Posterior cingulate gyrus (tissue), 11 donors: ENCODE results near the gene MTHFD2.
A peak's percentile ranks its signal among the peaks of the same experiment; 100 is the strongest.
"Not testable (repeated sequence)": the region's sequence is repeated elsewhere in the genome, so short reads cannot be mapped to it uniquely, and the experiment has no call there.

Source experiments
- DNase-seq, 10 donors: peaks; one replicate each; pipeline versions ENCODE4 v3.0.0 to v3.0.0-alpha.2; 2020 to 2021; ENCODE audit warnings: mixed read lengths in 3 of 10
- intact Hi-C: fragments of 100-400 bp; cut with DNase I; formaldehyde crosslinking; loops from one replicate; pipeline ENCODE4 v1.15.1; 2023

The MTHFD2 gene

GRCh38 chr2:74198461-74199274 is at the start of gene MTHFD2:
Gene MTHFD2, plus strand, starts transcription at chr2:74198615. Its CDS starts 27 bp downstream, at chr2:74198642.
- peak; percentile 72 to 98 (median 84) for DNase-seq
- intact Hi-C loops: no loop called here

- intact Hi-C loops: loop anchor here (5.0 kb wide), 1 partner anchor 147 kb away; no protein-coding TSS in a partner anchor
- peak in 1 of 10 donors; percentile 14 for DNase-seq
Measured at GRCh38 chr2:74149247-74149525, 49.2 kb upstream of the MTHFD2 start.

GRCh38 chr2:74149570-74150319 is 48.7 kb upstream of the MTHFD2 start:
- intact Hi-C loops: loop anchor here (5.0 kb wide), 1 partner anchor 147 kb away; no protein-coding TSS in a partner anchor
- DNase-seq: peak in 1 of 10 donors; percentile 30

- intact Hi-C loops: no loop called here
- DNase-seq: no peak
Measured at GRCh38 chr2:74152954-74153353, 45.5 kb upstream of the MTHFD2 start.

- no peak for DNase-seq
- intact Hi-C loops: no loop called here
Measured at GRCh38 chr2:74155830-74156229, 42.6 kb upstream of the MTHFD2 start.

- intact Hi-C loops: no loop called here
Measured at GRCh38 chr2:74162951-74163350, 35.5 kb upstream of the MTHFD2 start.

GRCh38 chr2:74164761-74165160 is 33.7 kb upstream of the MTHFD2 start:
- no peak for DNase-seq
- intact Hi-C loops: no loop called here

More at GRCh38 chr2:74162951-74163350, 35.5 kb upstream of the MTHFD2 start:
- no peak for DNase-seq

GRCh38 chr2:74168739-74169138 is 29.7 kb upstream of the MTHFD2 start:
- intact Hi-C loops: no loop called here

GRCh38 chr2:74174909-74175308 is 23.5 kb upstream of the MTHFD2 start:
- DNase-seq: no peak
- intact Hi-C loops: no loop called here

More at GRCh38 chr2:74168739-74169138, 29.7 kb upstream of the MTHFD2 start:
- DNase-seq: no peak

- intact Hi-C loops: loop anchor here (2.0 kb wide), 1 partner anchor 23 kb away; no protein-coding TSS in a partner anchor
- no peak for DNase-seq
Measured at GRCh38 chr2:74177696-74178095, 20.7 kb upstream of the MTHFD2 start.

- peak; percentile 95 to 100 (median 98) for DNase-seq
- intact Hi-C loops: loop anchor here (2.0 kb wide), 1 partner anchor 22 kb away; no protein-coding TSS in a partner anchor
Measured at GRCh38 chr2:74178211-74179062, 20.0 kb upstream of the MTHFD2 start, which contains the start of gene MOB1A. Gene MOB1A, minus strand, starts transcription at chr2:74178879. Its CDS starts 205 bp downstream, at chr2:74178674.

GRCh38 chr2:74179063-74179865 is 19.2 kb upstream of the MTHFD2 start:
- intact Hi-C loops: loop anchor here (2.0 kb wide), 1 partner anchor 22 kb away; no protein-coding TSS in a partner anchor

GRCh38 chr2:74181739-74182138 is 16.7 kb upstream of the MTHFD2 start:
- intact Hi-C loops: no loop called here
- peak in 2 of 10 donors; percentile 12 to 16 for DNase-seq

More at GRCh38 chr2:74179063-74179865, 19.2 kb upstream of the MTHFD2 start:
- DNase-seq: peak in 1 of 10 donors; percentile 81

GRCh38 chr2:74183878-74184277 is 14.5 kb upstream of the MTHFD2 start:
- intact Hi-C loops: no loop called here
- DNase-seq: no peak

- peak in 1 of 10 donors; percentile 80 for DNase-seq
- intact Hi-C loops: no loop called here
Measured at GRCh38 chr2:74186038-74186437, 12.4 kb upstream of the MTHFD2 start.

- DNase-seq, intact Hi-C loops: not testable (repeated sequence)
Measured at GRCh38 chr2:74186706-74187105, 11.7 kb upstream of the MTHFD2 start.

GRCh38 chr2:74188018-74188601 is 10.3 kb upstream of the MTHFD2 start:
- DNase-seq: no peak
- intact Hi-C loops: no loop called here

GRCh38 chr2:74188696-74189095 is 9.7 kb upstream of the MTHFD2 start:
- intact Hi-C loops: no loop called here
- DNase-seq: no peak
